ENCODE results near the gene PARD3. TPM values are rescaled to one million over a fixed set of nuclear protein-coding genes. Genes with fewer than 3 reads are reported as not detected.

The PARD3 gene
- total RNA-seq, 1 donor from 2014 or later = 26.0 TPM

GRCh38 chr10:34081347-34081743 lies 733.8 kb downstream of the PARD3 start:
- no peaks in the 10 kb centered on the region for H3K27me3 Mint-ChIP-seq (ENCODE audit: low read depth)
- DNase-seq (ENCODE audit: low spot score) = no peak
- H3K4me1 Mint-ChIP-seq (ENCODE audit: low read depth) = no peaks in the 10 kb centered on the region
- TF ChIP-seq CTCF (IDR thresholded peaks at IDR 0.05) = no peak
- no peak overlapping the region for H3K4me3 Mint-ChIP-seq (ENCODE audit: unreplicated experiment)
- H3K27ac Mint-ChIP-seq (ENCODE audit: unreplicated experiment) = no peak overlapping the region
- H3K9me3 Mint-ChIP-seq (ENCODE audit: low read depth) = peaks cover 16% of the 10 kb centered on the region
- H3K36me3 Mint-ChIP-seq (ENCODE audit: low read depth) = peaks cover 4% of the 10 kb centered on the region

GRCh38 chr10:34080485-34081346 lies 734.4 kb downstream of the PARD3 start:
- Mint-ChIP-seq H3K9me3 (ENCODE audit: low read depth) (peaks cover 16% of the 10 kb centered on the region), H3K4me1 (ENCODE audit: low read depth) (no peaks in the 10 kb centered on the region), H3K27me3 (ENCODE audit: low read depth) (no peaks in the 10 kb centered on the region), H3K27ac (ENCODE audit: unreplicated experiment) (no peak overlapping the region), H3K4me3 (ENCODE audit: unreplicated experiment) (no peak overlapping the region), H3K36me3 (ENCODE audit: low read depth) (peaks cover 4% of the 10 kb centered on the region)
- TF ChIP-seq CTCF (IDR thresholded peaks at IDR 0.05) = no peak
- DNase-seq (ENCODE audit: low spot score) = no peak

GRCh38 chr10:34079702-34080484 lies 735.2 kb downstream of the PARD3 start:
- Mint-ChIP-seq H3K27me3 (ENCODE audit: low read depth) (no peaks in the 10 kb centered on the region), H3K36me3 (ENCODE audit: low read depth) (peaks cover 4% of the 10 kb centered on the region), H3K4me1 (ENCODE audit: low read depth) (no peaks in the 10 kb centered on the region), H3K27ac (ENCODE audit: unreplicated experiment) (no peak overlapping the region), H3K4me3 (ENCODE audit: unreplicated experiment) (no peak overlapping the region), H3K9me3 (ENCODE audit: low read depth) (peaks cover 16% of the 10 kb centered on the region)
- no peak for DNase-seq (ENCODE audit: low spot score)
- TF ChIP-seq CTCF (IDR thresholded peaks at IDR 0.05) = no peak

- Mint-ChIP-seq H3K27ac (ENCODE audit: unreplicated experiment) (no peak overlapping the region), H3K4me3 (ENCODE audit: unreplicated experiment) (no peak overlapping the region), H3K36me3 (ENCODE audit: low read depth) (peaks cover 3% of the 10 kb centered on the region), H3K27me3 (ENCODE audit: low read depth) (no peaks in the 10 kb centered on the region), H3K9me3 (ENCODE audit: low read depth) (peaks cover 11% of the 10 kb centered on the region), H3K4me1 (ENCODE audit: low read depth) (no peaks in the 10 kb centered on the region)
- no peak for TF ChIP-seq CTCF (IDR thresholded peaks at IDR 0.05)
- DNase-seq (ENCODE audit: low spot score) = no peak
Observed at GRCh38 chr10:34078745-34079470, 736.2 kb downstream of the PARD3 start.

Data from chondrocyte (in vitro differentiated cells).